ENCODE results near the gene HEMK1.

HEMK1 gene

GRCh38 chr3:50637011-50637410, 67.7 kb downstream of the HEMK1 start:
- DNase-seq (ENCODE audit: low read depth) = no peak

- no peak for DNase-seq (ENCODE audit: low read depth)
Measured at GRCh38 chr3:50637945-50638344, 68.6 kb downstream of the HEMK1 start.

GRCh38 chr3:50639055-50639494, 69.8 kb downstream of the HEMK1 start:
- DNase-seq (ENCODE audit: low read depth) = no peak

GRCh38 chr3:50642382-50642781, 73.1 kb downstream of the HEMK1 start:
- no peak for DNase-seq (ENCODE audit: low read depth)

- DNase-seq (ENCODE audit: low read depth) = no peak
Measured at GRCh38 chr3:50644561-50644960, 75.2 kb downstream of the HEMK1 start.

- no peak for DNase-seq (ENCODE audit: low read depth)
Measured at GRCh38 chr3:50645378-50645777, 76.1 kb downstream of the HEMK1 start.

Measured in activated gamma-delta T cell treated with anti-CD3 and anti-CD28 coated beads, Interleukin-2, amount 50 U/mL, for 16 hours (primary cell).